Measurements from ENCODE around the gene MAGI2.
"Not testable (repeated sequence)": the region's sequence is repeated elsewhere in the genome, so short reads cannot be mapped to it uniquely, and the experiment has no call there.

MAGI2 gene

GRCh38 chr7:78605119-78605518, 848.3 kb downstream of the MAGI2 start:
- no peak for DNase-seq

DNA sequence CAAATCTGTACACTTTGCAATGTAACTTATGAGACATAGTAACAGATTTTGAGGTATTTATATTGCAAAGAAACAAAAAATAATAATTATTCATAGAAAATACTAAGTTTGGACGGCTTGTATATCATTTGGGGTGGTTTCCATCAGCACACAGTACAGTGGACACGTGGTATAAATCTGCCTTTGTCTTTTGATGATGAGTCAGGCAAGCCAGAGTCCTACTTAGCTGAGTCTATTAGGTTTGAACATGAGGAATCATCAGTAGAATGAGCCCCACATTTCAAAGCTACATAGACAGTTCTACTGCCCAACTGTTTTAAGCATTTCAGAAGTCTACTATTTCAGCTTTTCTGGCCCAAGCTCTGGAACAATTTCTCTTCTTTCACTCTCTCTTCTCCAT, 851.7 kb downstream of the MAGI2 start:
- DNase-seq = no peak

- DNase-seq = peak; percentile 3
These were observed 859.3 kb downstream of the MAGI2 start for GRCh38 chr7:78594156-78594555.

- DNase-seq = no peak
These were observed 865.1 kb downstream of the MAGI2 start for GRCh38 chr7:78588393-78588792.

DNA sequence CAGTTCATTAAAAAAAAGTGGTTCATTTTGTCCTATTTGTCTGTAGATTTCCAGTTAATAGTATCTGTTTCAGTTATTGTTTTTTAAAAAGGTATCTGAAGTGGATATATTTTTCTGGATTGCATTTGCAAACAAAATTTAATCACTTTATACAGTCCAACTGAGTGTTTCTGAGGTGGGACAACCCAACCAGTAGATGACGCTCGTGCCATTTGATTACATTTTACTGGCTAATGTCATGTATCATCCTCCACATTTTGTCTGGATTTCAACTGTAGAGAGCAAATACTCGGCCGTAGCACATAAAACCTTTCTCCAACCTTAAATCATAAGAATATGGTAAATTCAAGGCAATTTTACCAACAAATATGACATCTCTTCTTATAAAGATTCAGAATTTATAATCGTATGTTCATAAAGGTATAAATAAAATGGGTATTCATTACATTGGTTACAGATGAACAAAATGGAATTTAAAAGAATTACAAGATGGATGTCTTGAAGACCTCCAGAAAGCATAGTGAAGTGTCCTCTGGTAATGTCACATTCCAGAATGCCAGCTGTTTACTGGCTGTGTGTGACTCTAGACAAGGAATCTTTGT, 865.9 kb downstream of the MAGI2 start:
- DNase-seq = no peak

- DNase-seq = no peak
These were observed 867.5 kb downstream of the MAGI2 start for GRCh38 chr7:78585980-78586379.

- no peak for DNase-seq
These were observed 874.8 kb downstream of the MAGI2 start for GRCh38 chr7:78578686-78579085.

DNA sequence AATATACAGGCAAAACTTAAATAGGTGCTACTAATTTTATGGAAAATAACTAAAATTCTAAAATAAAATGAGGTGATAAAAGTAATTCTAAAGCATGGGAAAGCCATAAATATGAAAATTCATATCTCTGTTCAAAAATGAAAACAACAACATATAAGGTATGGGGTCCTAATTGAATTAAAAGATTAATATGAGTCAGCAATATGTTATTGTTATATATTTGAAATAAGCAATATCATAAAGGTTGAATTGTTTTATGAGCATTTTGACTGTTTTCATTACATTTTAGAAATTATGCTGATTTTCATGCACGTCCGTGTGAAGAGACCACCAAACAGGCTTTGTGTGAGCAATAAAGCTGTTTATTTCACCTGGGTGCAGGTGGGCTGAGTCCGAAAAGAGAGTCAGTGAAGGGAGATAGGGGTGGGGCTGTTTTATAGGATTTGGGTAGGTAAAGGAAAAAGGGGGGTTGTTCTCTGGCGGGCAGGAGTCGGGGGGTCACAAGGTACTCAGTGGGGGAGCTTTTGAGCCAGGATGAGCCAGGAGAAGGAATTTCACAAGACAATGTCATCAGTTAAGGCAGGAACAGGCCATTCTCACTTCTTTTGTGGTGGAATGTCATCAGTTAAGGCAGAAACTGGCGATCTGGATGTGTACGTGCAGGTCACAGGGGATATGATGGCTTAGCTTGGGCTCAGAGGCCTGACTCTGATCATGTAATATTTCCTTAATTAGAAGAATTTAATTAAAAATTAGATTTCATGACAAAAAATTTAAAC, 876.1 kb downstream of the MAGI2 start:
- not testable (repeated sequence) for DNase-seq

DNA sequence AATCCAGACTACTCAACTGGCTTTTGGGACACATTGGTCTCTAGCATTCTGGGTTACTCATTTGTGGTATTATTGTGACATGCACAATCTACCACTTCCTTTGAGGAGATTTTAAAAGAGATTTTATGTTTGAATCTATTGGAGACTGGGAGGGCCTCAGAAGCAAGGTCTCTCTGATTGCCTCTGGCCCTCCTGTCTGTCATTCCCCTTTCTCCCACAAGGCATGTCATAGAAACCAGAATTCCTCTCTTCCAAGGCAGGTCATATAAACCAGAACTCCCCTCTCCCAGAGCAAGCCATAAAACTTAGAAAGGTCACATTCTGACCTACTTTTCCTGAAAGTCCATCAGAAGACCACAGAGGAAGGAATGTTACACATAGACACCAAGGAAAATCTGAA, 877.2 kb downstream of the MAGI2 start:
- no peak for DNase-seq

DNA sequence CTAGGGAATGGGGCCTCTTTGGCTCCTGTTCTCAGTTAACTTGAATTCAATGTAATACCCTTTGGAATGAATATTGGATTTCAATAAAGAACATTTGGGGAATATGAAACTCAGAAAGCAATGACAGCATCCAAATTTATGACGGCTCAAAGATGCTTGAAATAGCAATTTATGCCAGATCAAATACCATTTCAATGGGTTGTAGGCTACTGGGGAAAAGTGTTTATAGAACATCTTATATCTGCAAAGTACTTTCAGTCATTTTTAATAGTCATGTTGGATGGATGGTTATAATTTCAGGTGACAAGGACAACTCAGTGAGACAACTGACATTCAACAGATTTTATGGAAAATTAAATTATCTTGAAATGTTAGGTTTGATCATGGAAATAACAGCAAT, 882.2 kb downstream of the MAGI2 start:
- DNase-seq = no peak

GRCh38 chr7:78568690-78569089, 884.8 kb downstream of the MAGI2 start:
- DNase-seq = no peak

- no peak for DNase-seq
These were observed 885.6 kb downstream of the MAGI2 start for GRCh38 chr7:78567836-78568235.

DNA sequence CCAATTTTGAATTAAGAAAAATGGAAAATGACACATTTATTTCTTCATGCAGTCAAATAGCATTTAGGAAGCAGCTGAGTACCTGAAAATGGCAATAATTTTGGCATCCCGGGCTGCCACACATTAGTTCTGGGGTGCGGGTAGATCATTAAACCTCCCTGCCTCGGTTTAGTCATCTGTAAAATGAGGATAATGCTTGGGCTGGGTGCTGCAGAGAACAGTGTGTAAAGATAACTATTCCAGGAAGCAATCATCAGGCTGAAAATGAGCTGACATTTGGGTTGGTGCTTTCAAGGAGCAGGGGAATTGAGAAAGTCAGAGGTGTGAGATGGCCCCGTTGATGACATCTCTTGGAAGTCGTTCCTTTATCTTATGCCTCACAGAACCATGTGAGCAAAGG, 887.7 kb downstream of the MAGI2 start:
- no peak for DNase-seq

DNA sequence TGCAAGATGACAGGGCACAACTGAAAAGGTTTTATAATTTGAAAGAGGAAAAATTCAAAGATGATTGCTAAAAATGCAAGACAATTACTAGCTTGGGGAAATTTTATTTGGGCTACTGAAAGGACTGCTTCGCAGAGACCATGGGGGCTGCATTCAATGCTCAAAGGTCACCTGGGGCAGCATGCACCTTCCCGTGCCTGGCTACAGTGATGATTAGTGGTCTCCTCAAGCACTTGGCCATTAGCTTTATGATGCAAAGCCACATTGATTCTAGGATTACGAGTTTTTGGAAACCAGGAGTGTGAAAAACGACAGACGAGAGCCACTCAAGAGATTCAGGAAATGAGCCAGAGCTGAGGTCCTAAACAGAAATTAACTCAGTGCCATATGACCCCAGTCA, 890.3 kb downstream of the MAGI2 start:
- no peak for DNase-seq

GRCh38 chr7:78562191-78562590, 891.3 kb downstream of the MAGI2 start:
- no peak for DNase-seq

- DNase-seq = peak; percentile 13
These were observed 894.9 kb downstream of the MAGI2 start for GRCh38 chr7:78558566-78558965.

DNA sequence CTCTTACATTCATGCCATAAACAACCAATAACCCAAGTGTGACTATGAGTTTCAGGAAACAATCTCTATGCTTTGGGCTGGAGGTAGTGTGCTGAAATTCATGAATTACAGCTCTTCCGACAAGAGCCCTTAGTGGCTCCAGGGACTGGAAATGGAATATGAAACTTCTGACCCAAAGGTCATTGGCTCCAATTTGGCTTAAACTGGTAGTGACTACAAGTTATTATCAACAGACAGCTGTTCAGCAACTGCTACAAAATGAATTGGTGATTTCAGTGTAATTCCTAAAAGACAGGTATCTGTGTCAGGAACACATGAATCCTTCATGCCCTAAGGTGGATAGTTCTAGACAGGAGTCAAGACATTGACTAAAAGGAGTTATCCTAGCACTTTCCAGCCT, 909.5 kb downstream of the MAGI2 start:
- no peak for DNase-seq

DNA sequence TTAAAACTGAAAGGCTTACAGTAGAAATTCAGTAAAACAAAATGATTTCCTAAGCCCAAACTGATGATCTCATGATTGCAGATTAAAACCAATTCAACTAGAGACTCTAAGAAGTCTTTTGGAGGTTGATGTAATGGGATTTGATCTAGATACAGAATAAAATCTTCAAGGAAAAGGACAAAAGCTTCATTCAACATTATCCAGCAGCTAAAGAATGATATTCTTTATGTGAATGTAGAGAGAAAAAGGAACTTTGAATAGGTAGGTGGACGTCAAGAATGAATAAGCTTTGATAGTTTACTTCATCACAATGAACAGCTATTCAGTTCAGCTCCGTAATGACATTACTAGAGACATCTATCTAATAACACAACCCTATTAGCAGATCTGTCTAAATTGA, 910.5 kb downstream of the MAGI2 start:
- DNase-seq = no peak

DNA sequence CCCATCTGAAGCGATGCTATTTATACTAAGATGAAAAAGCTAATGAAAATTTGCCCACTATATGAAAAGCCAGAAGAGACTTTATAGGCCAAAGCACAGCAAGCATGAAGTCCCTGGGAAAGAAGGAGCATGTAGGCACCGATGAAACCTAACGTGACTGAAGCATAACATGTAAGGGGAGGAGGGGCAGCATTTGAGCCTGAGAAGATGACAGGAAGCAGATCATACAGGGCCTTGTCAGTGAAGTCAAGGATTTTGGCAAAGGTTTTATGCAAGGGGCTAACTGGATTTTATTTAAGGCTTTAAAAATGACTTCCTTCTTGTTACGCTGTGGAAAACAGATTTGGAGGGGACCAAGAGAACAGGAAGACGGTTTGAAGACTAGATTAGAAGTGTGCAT, 910.9 kb downstream of the MAGI2 start:
- no peak for DNase-seq

GRCh38 chr7:78539825-78540224, 913.6 kb downstream of the MAGI2 start:
- DNase-seq = no peak

- no peak for DNase-seq
These were observed 917.8 kb downstream of the MAGI2 start for GRCh38 chr7:78535655-78536054.

GRCh38 chr7:78530351-78530750, 923.1 kb downstream of the MAGI2 start:
- DNase-seq = no peak

- DNase-seq = no peak
These were observed 924.1 kb downstream of the MAGI2 start for GRCh38 chr7:78529392-78529791.

DNA sequence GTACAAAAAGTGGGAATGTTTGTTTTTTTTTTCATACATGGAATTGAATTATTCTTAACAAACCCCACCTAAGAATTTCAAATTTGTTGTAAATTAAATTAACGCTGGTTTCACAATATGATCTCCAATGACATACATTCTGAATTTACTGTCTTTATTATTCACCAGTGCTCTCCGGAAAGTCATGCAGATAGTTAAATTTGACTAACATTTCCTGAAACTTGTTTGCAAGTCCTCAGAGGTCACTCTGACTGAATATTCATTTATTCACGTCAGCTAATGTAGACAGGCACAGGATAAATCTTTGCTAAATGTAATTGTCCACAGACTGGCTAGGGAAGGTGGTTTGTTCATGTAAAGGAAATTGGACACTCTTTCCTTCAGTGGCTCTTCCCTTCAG, 924.5 kb downstream of the MAGI2 start:
- no peak for DNase-seq

GRCh38 chr7:78523930-78524329, 929.5 kb downstream of the MAGI2 start:
- no peak for DNase-seq

Data from eye (tissue), 1 donor.